IMR-90 (cell line): Measurements from ENCODE around the gene DNASE2. TPM values are rescaled to one million over a fixed set of nuclear protein-coding genes. Genes with fewer than 3 reads are reported as not detected.

Experiments used
- ATAC-seq: fragments of 200-7000 bp; cut with Tn5 transposase; 2 replicates; pipeline ENCODE4 v1.9.1; 2020; ENCODE audit warnings: low read depth, mild to moderate bottlenecking, moderate library complexity
- BruUV-seq: library from RNA; stranded (reverse); fragments of 400-500 nt; replicated peaks from 2 replicates; lab custom pipeline; 2021; lab: Mats Ljungman, UMichigan
- CTCF ChIA-PET: fragments of 300-600 bp; formaldehyde crosslinking; extraction: SDS; loops from one replicate; lab custom pipeline; 2021; ENCODE audit warnings: antibody characterized with exemption; lab: Yijun Ruan, JAX
- POLR2A ChIA-PET: fragments of 300-600 bp; sonication (Branson Sonifier 250); formaldehyde crosslinking; loops from one replicate; lab custom pipeline; 2022; ENCODE audit warnings: antibody characterized with exemption; ENCODE audit not compliant: unreplicated experiment; lab: Charles Lee
- DNase-seq: peaks from one replicate; pipeline ENCODE4 v3.0.0; 2013
- H2AFZ ChIP-seq: replicated peaks from 2 replicates; pipeline ENCODE3; 2013; ENCODE audit warnings: low read length, mild to moderate bottlenecking; ENCODE audit not compliant: poor library complexity
- H2AK5ac ChIP-seq: 2 replicates; pipeline ENCODE4 v1.6.1; 2013; ENCODE audit warnings: low read depth, low read length, inconsistent platforms
- H2AK9ac ChIP-seq: replicated peaks from 2 replicates; pipeline ENCODE3; 2013; ENCODE audit warnings: mild to moderate bottlenecking, low read depth, low read length, moderate library complexity; ENCODE audit not compliant: poor library complexity
- H2BK120ac ChIP-seq: 2 replicates; pipeline ENCODE4 v1.6.1; 2013; ENCODE audit warnings: low read depth, low read length, inconsistent platforms
- H2BK15ac ChIP-seq: 3 replicates; pipeline ENCODE4 v1.6.1; 2013; ENCODE audit warnings: low read depth, low read length, inconsistent platforms
- H2BK20ac ChIP-seq: 2 replicates; pipeline ENCODE4 v1.6.1; 2013; ENCODE audit warnings: low read depth, mild to moderate bottlenecking, inconsistent platforms, low read length, moderate library complexity
- H2BK5ac ChIP-seq: 2 replicates; pipeline ENCODE4 v1.6.1; 2013; ENCODE audit warnings: mild to moderate bottlenecking, low read depth, low read length, inconsistent platforms; ENCODE audit not compliant: poor library complexity, severe bottlenecking
- H3K14ac ChIP-seq: replicated peaks from 2 replicates; pipeline ENCODE4 v1.6.1; 2013; ENCODE audit warnings: low read depth, low read length, inconsistent platforms
- H3K18ac ChIP-seq: 2 replicates; pipeline ENCODE4 v1.6.1; 2013; ENCODE audit warnings: low read depth, low read length, control low read depth
- H3K23ac ChIP-seq: 2 replicates; pipeline ENCODE4 v1.6.1; 2013; ENCODE audit warnings: low read depth, low read length, inconsistent platforms
- H3K27ac ChIP-seq: 2 replicates; pipeline ENCODE4 v1.5.1; 2013; ENCODE audit warnings: mild to moderate bottlenecking, control low read depth, low read length; ENCODE audit not compliant: insufficient read depth
- H3K27me3 ChIP-seq: 2 replicates; pipeline ENCODE4 v1.6.1; 2013; ENCODE audit warnings: low read length; ENCODE audit not compliant: control insufficient read depth, insufficient read depth
- H3K36me3 ChIP-seq: 2 replicates; pipeline ENCODE4 v1.6.1; 2013; ENCODE audit warnings: low read length, mixed read lengths; ENCODE audit not compliant: control insufficient read depth, insufficient read depth
- H3K4ac ChIP-seq: 2 replicates; pipeline ENCODE4 v1.6.1; 2013; ENCODE audit warnings: low read depth, low read length, inconsistent platforms
- H3K4me1 ChIP-seq: 2 replicates; pipeline ENCODE4 v1.6.1; 2013; ENCODE audit warnings: low read length, mixed read lengths; ENCODE audit not compliant: control insufficient read depth, insufficient read depth
- H3K4me2 ChIP-seq: 2 replicates; pipeline ENCODE4 v1.6.1; 2013; ENCODE audit warnings: low read depth, mild to moderate bottlenecking, control low read depth, low read length, moderate library complexity
- H3K4me3 ChIP-seq: 2 replicates; pipeline ENCODE4 v1.5.1; 2013; ENCODE audit warnings: low read depth, mild to moderate bottlenecking, control low read depth, low read length, moderate library complexity; ENCODE audit not compliant: insufficient read depth
- H3K56ac ChIP-seq: 2 replicates; pipeline ENCODE4 v1.6.1; 2013; ENCODE audit warnings: low read length, inconsistent platforms; ENCODE audit not compliant: insufficient read depth; ENCODE audit errors: extremely low read depth
- H3K79me1 ChIP-seq, 2 experiments: 2 replicates each; pipeline ENCODE4 v1.6.1; 2013; ENCODE audit warnings: low read length in 2 of 2, inconsistent platforms in 1 of 2, low read depth in 1 of 2
- H3K9ac ChIP-seq: 2 replicates; pipeline ENCODE4 v1.6.1; 2013; ENCODE audit warnings: low read depth, low read length, control low read depth
- H3K9me1 ChIP-seq: 2 replicates; pipeline ENCODE4 v1.6.1; 2013; ENCODE audit warnings: low read length, inconsistent platforms; ENCODE audit not compliant: insufficient read depth
- H3K9me3 ChIP-seq: 2 replicates; pipeline ENCODE4 v1.6.1; 2013; ENCODE audit warnings: low read length; ENCODE audit not compliant: control insufficient read depth, insufficient read depth
- H4K20me1 ChIP-seq: 2 replicates; pipeline ENCODE4 v1.6.1; 2013; ENCODE audit warnings: low read length, inconsistent platforms; ENCODE audit not compliant: insufficient read depth
- H4K5ac ChIP-seq: 2 replicates; pipeline ENCODE4 v1.6.1; 2013; ENCODE audit warnings: mild to moderate bottlenecking, low read depth, low read length, control low read depth
- H4K8ac ChIP-seq, 2 experiments: 2 replicates each; pipeline ENCODE4 v1.6.1; 2013; ENCODE audit warnings: low read depth in 2 of 2, low read length in 2 of 2, control low read depth in 1 of 2, inconsistent platforms in 1 of 2
- H4K91ac ChIP-seq: 2 replicates; pipeline ENCODE4 v1.6.1; 2013; ENCODE audit warnings: low read depth, low read length, inconsistent platforms; ENCODE audit not compliant: insufficient read depth
- BHLHE40 ChIP-seq: fragments of 150-350 bp; IDR thresholded peaks from 2 replicates; pipeline ENCODE4 v1.6.1; 2016; ENCODE audit warnings: mild to moderate bottlenecking, low read depth, low read length
- CEBPB ChIP-seq: IDR thresholded peaks from 2 replicates; pipeline ENCODE4 v1.6.1; 2012; ENCODE audit warnings: low read depth, low read length, improper control_type of control experiment
- CHD1 ChIP-seq: IDR thresholded peaks from 2 replicates; pipeline ENCODE4 v1.6.1; 2012; ENCODE audit warnings: low read depth, low read length, improper control_type of control experiment
- FOS ChIP-seq: fragments of 150-350 bp; IDR thresholded peaks from 2 replicates; pipeline ENCODE4 v1.6.1; 2016; ENCODE audit warnings: low read depth, low read length
- MAFK ChIP-seq: IDR thresholded peaks from 2 replicates; pipeline ENCODE4 v1.6.1; 2012; ENCODE audit warnings: low read depth, low read length, improper control_type of control experiment
- MXI1 ChIP-seq: IDR thresholded peaks from 2 replicates; pipeline ENCODE4 v1.6.1; 2012; ENCODE audit warnings: low read depth, mild to moderate bottlenecking, low read length, moderate library complexity, borderline replicate concordance
- NFE2L2 ChIP-seq: fragments of 150-350 bp; IDR thresholded peaks from 2 replicates; pipeline ENCODE4 v1.6.1; 2016; ENCODE audit warnings: low read depth, mild to moderate bottlenecking, low read length
- POLR2A ChIP-seq: IDR thresholded peaks from 2 replicates; pipeline ENCODE4 v1.6.1; 2012; ENCODE audit warnings: mild to moderate bottlenecking, low read depth, low read length
- RAD21 ChIP-seq: IDR thresholded peaks from 2 replicates; pipeline ENCODE4 v1.6.1; 2012; ENCODE audit warnings: low read length, improper control_type of control experiment
- RCOR1 ChIP-seq: IDR thresholded peaks from 2 replicates; pipeline ENCODE4 v1.6.1; 2012; ENCODE audit warnings: mild to moderate bottlenecking, low read length, improper control_type of control experiment; ENCODE audit not compliant: insufficient replicate concordance
- SMC3 ChIP-seq: fragments of 150-350 bp; IDR thresholded peaks from 2 replicates; pipeline ENCODE4 v1.6.1; 2016; ENCODE audit warnings: low read depth, mild to moderate bottlenecking, antibody characterized with exemption, low read length, moderate library complexity
- WGBS, 2 experiments: methylation state at CpG; one replicate each; pipeline versions ENCODE4 v1.1.5 to v1.1.7; 2013; ENCODE audit warnings: missing lambda C conversion rate in 2 of 2; ENCODE audit not compliant: insufficient read length in 1 of 2; ENCODE audit errors: extremely low coverage in 2 of 2; 5-methylcytosine and 5-hydroxymethylcytosine counted together
- dilution Hi-C: fragments of 300-500 bp; cut with HindIII; formaldehyde crosslinking; loops from one replicate; pipeline ENCODE4 v1.14.3; 2018; ENCODE audit warnings: low sequenced_read_pairs; ENCODE audit not compliant: unreplicated experiment
- in situ Hi-C: fragments of 300-500 bp; cut with MboI; formaldehyde crosslinking; loops from 3 replicates; pipeline ENCODE4 v1.14.3; 2019; ENCODE audit warnings: low sequenced_read_pairs, inconsistent platforms, mixed read lengths
- intact Hi-C: fragments of 100-400 bp; cut with micrococcal nuclease; formaldehyde crosslinking; loops from 2 replicates; pipeline ENCODE4 v1.10.0; 2022
- polyA plus RNA-seq, 3 experiments: library from polyadenylated mRNA; depleted of rRNA; stranded (reverse); fragments of >200 nt; gene quantifications; 2 replicates each; pipeline ENCODE4 v1.2.3, GENCODE V29; 2012; ENCODE audit warnings: low replicate concordance in 1 of 3
- total RNA-seq: library from RNA; depleted of rRNA; stranded (reverse); fragments of >200 nt; gene quantifications from 2 replicates; pipeline ENCODE4 v1.2.3, GENCODE V29; 2012
- TF ChIP-seq, protein P1 (sequence below): fragments of 150-350 bp; IDR thresholded peaks from 2 replicates; pipeline ENCODE4 v1.6.1; 2017; ENCODE audit warnings: mild to moderate bottlenecking, antibody characterized with exemption, low read length, low read depth
- TF ChIP-seq, protein P2 (sequence below): conservative IDR thresholded peaks from 2 replicates; pipeline ENCODE4 v1.5.1; 2012; ENCODE audit warnings: mild to moderate bottlenecking, low read depth, low read length, improper control_type of control experiment
- TF ChIP-seq, protein P3 (sequence below): fragments of 150-350 bp; IDR thresholded peaks from 2 replicates; pipeline ENCODE4 v1.6.1; 2016; ENCODE audit warnings: low read depth, mild to moderate bottlenecking, low read length, moderate library complexity, borderline replicate concordance

DNASE2 gene
- total and polyA plus RNA-seq, 2 of the 4 experiments (the other 2 are of a cell fraction), result 9.5 to 31.1 TPM

DNA sequence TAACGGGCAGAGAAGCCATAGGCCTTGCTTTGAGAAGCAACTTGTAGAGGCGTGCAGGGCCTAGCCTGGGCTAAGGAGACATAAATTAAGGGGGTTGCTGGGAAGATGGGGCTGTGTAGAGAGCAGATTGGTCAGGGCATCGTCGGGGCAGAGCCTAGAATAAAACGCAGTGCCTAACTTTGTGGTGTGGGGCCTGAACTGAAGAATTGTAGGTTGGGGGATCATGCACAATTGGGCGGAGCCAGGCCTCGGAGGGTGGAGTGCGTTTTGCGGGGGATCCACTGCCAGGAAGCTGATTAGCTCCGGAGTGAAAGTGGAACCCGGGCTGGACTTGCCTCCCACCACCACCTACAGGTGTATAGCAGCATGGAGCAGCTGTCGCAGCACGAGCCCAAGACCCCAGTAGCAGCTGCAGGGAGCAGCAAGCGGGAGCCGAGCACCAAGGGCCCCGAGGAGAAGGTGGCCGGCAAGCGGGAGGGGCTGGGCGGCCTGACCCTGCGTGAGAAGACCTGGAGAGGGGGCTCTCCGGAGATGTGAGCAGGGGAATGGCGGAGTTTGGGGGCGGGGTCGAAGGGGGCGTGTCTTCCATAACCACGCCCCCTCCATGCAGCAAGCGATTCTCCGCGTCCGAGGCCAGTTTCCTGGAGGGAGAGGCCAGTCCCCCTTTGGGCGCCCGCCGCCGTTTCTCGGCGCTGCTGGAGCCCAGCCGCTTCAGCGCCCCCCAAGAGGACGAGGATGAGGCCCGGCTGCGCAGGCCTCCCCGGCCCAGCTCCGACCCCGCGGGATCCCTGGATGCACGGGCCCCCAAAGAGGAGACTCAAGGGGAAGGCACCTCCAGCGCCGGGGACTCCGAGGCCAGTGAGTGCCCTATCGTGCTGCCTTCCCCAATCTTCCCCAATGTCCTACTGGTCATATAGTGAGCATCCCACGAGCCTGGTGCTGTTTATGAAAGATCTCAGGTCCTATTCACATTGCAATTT is 13.8 kb downstream of the DNASE2 start:
- no peak overlapping the region for H3K14ac ChIP-seq
- dilution Hi-C loops, result no loop called here
- H4K5ac ChIP-seq, result no peak overlapping the region; the same call in 1 of the 2 replicates
- ChIA-PET CTCF (interaction anchor here (0.7 kb wide), 1 partner anchor 13 kb away, joined by 8 read pairs; no protein-coding TSS in a partner anchor), POLR2A (no interaction called here)
- DNase-seq, result peak; percentile 43
- H3K79me1 ChIP-seq, result no peaks in the 10 kb centered on the region
- in situ Hi-C loops, result no loop called here
- H3K4me1 ChIP-seq, result no peaks in the 10 kb centered on the region
- 0 out of 2 replicates have a peak, but pooled peaks cover 4% of the 10 kb centered on the region for H3K9me1 ChIP-seq
- peak overlapping the region; percentile 14; the same call in 1 of the 2 replicates for H2AK5ac ChIP-seq
- H4K20me1 ChIP-seq, result no peaks in the 10 kb centered on the region
- no peaks in the 10 kb centered on the region for H3K9me3 ChIP-seq
- H3K23ac ChIP-seq, result no peak overlapping the region
- H3K27ac ChIP-seq, result no peak overlapping the region; the same call in 1 of the 2 replicates
- H2BK15ac ChIP-seq, result no peak overlapping the region
- peak overlapping the region; percentile 70 for H3K4me2 ChIP-seq
- H4K8ac ChIP-seq, result peak overlapping the region in 1 of 2 experiments; percentile 20; a peak in 1 of 4 replicates
- no peak overlapping the region for H2BK20ac ChIP-seq
- H3K56ac ChIP-seq, result no peak overlapping the region
- H4K91ac ChIP-seq, result no peak overlapping the region
- no peak overlapping the region for H2AK9ac ChIP-seq
- H3K4me3 ChIP-seq, result peak overlapping the region; percentile 33
- no peak overlapping the region for H3K18ac ChIP-seq
- no peak overlapping the region for H3K9ac ChIP-seq
- H3K4ac ChIP-seq, result no peak overlapping the region
- 4% methylated on average over 18 of the region's 51 CpGs; no CpG with 5 or more reads in 1 of the 2 experiments for WGBS, 2 experiments
- H3K36me3 ChIP-seq, result no peaks in the 10 kb centered on the region
- ATAC-seq, result peak; percentile 97
- H2AFZ ChIP-seq, result peak overlapping the region; percentile 90
- H3K27me3 ChIP-seq, result peaks cover 4% of the 10 kb centered on the region
- no TSS peak for BruUV-seq
- intact Hi-C loops, result no loop called here
- H2BK5ac ChIP-seq, result no peak overlapping the region
- H2BK120ac ChIP-seq, result no peak overlapping the region
- TF ChIP-seq MXI1 (no peak), POLR2A (no peak), NFE2L2 (no peak), FOS (no peak), SMC3 (no peak), MAFK (no peak), CEBPB (no peak), CHD1 (no peak), RCOR1 (no peak), BHLHE40 (no peak), RAD21 (no peak)
- TF ChIP-seq, protein P1, sequence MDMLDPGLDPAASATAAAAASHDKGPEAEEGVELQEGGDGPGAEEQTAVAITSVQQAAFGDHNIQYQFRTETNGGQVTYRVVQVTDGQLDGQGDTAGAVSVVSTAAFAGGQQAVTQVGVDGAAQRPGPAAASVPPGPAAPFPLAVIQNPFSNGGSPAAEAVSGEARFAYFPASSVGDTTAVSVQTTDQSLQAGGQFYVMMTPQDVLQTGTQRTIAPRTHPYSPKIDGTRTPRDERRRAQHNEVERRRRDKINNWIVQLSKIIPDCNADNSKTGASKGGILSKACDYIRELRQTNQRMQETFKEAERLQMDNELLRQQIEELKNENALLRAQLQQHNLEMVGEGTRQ, result no peak
- TF ChIP-seq, protein P2, sequence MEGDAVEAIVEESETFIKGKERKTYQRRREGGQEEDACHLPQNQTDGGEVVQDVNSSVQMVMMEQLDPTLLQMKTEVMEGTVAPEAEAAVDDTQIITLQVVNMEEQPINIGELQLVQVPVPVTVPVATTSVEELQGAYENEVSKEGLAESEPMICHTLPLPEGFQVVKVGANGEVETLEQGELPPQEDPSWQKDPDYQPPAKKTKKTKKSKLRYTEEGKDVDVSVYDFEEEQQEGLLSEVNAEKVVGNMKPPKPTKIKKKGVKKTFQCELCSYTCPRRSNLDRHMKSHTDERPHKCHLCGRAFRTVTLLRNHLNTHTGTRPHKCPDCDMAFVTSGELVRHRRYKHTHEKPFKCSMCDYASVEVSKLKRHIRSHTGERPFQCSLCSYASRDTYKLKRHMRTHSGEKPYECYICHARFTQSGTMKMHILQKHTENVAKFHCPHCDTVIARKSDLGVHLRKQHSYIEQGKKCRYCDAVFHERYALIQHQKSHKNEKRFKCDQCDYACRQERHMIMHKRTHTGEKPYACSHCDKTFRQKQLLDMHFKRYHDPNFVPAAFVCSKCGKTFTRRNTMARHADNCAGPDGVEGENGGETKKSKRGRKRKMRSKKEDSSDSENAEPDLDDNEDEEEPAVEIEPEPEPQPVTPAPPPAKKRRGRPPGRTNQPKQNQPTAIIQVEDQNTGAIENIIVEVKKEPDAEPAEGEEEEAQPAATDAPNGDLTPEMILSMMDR, result no peak
- TF ChIP-seq, protein P3, sequence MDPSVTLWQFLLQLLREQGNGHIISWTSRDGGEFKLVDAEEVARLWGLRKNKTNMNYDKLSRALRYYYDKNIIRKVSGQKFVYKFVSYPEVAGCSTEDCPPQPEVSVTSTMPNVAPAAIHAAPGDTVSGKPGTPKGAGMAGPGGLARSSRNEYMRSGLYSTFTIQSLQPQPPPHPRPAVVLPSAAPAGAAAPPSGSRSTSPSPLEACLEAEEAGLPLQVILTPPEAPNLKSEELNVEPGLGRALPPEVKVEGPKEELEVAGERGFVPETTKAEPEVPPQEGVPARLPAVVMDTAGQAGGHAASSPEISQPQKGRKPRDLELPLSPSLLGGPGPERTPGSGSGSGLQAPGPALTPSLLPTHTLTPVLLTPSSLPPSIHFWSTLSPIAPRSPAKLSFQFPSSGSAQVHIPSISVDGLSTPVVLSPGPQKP, result no peak
